ENCODE data around the gene CES4A.

DNA sequence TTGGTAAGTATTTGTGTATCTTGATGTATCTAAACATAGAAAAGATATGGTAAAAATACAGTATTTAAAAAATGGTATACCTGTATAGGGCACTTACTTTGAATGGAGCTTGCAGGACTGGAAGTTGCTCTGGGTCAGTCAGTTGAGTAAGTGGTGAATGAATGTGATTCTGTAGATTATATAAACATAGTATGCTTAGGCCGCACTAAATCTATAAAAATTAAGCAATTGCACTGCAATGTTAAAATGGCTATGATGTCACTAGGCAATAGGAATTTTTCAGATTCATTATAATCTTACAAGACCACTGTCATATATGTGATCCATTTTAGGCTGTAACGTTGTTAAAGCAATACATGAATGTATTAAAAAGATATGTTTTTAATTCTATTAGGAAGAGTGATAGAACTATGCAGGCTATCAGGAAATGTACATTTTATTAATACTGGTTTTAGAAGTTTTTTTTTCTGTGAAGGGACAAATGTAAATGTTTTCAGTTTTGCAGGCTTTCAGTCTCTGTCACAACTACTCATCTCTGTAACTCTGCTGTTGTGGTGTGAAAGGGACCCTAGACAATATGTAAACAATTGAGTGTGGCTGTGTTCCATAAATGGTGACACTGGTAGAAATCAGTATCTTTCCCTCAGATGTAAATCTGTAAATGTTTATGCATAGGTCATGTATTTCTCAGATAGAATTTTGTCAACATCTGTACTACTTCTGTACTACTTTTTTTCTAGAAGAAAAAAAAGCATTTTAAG lies 51.1 kb downstream of the CES4A start:
- TF ChIP-seq SUZ12 (IDR thresholded peaks at IDR 0.05; ENCODE audit: extremely low read depth, insufficient read depth, insufficient read length) (no peak), YY1 (IDR thresholded peaks at IDR 0.05; ENCODE audit: insufficient read depth, insufficient read length) (no peak), ZNF274 (IDR thresholded peaks at IDR 0.05; ENCODE audit: low read depth, low read length) (no peak)
